HG03064 (cell line): Measurements from ENCODE around the gene SCFD2.

ENCODE experiments used
- ATAC-seq: cut with Tn5 transposase; IDR thresholded peaks from one replicate; pipeline ENCODE4 v1.9.1; 2021; ENCODE audit warnings: low read depth; ENCODE audit not compliant: unreplicated experiment

The SCFD2 gene

DNA sequence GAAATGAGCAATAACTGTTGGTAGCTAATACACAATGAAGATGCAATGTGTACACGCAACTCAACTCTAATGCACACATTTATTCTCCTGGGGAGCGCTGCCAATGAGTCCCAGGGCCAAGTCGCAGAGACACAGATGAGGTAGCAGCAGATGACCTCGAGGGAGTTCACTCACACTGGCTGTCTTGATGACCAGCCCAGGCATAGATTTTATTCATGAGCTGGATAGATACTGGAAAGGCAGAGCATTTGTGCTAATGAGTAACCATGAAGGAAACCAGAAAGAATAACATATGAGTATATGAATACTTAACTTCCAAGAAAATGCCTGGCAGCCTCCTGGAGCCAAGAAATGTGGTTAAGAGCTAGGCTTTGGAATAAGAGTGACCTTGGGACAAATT lies 461.4 kb downstream of the SCFD2 start:
- no peak for ATAC-seq

DNA sequence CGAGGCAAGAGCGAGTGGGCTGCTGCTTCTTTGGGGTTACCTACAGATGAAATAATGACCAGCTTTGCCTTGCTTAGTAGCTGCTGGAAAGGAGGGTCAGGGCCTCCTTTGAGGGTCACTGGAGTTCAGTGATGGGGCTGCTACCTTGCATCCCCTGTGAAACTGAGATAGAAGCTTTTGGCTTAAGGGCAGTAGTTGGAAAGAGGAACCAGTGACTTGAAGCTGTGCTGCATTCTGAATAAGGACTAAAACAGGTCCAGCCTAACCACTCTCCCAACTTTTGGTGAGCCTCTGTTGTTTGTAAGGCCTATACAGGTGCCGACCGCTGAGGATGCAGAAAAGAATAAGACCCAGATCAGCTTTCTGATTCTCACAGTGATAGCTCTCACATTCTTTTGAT lies 462.6 kb downstream of the SCFD2 start:
- no peak for ATAC-seq

DNA sequence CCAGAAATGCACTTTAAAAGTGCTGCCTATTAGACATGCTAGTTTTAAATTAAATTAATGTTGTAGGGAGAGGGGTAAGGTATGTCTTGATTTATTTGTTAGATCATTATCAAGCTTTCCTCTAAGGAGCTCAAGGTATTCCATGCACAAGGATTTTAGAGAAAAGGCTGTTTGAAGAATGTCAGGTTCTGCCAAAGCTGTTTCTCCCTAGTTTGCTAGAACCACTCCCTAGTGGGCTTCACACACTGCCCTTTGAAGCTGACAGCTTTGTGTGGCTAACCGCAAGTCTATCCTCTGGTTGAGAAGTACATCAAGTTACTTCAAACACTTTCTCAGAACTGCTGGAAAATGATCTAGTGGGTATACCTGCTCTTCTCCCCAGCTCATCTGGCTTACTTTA lies 471.4 kb downstream of the SCFD2 start:
- ATAC-seq, result no peak

DNA sequence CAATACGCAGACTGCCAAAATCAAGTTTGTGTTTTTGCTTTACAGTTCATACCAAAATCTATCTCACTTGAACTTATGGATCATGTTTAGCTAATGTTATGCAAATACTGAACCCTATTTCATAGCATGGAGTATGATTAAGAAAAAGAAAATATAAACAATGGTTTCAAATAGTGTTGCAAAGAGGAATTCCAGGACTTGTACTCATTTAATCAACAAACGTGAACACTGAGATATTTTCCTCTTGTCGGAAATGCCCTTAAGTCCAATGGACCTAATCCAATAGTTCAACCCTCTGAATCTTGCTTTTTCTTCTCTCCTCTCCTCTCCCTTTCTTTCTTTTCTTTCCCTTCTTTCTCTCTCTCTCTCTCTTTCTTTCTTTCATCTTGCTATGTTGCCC lies 473.0 kb downstream of the SCFD2 start:
- ATAC-seq, result no peak

DNA sequence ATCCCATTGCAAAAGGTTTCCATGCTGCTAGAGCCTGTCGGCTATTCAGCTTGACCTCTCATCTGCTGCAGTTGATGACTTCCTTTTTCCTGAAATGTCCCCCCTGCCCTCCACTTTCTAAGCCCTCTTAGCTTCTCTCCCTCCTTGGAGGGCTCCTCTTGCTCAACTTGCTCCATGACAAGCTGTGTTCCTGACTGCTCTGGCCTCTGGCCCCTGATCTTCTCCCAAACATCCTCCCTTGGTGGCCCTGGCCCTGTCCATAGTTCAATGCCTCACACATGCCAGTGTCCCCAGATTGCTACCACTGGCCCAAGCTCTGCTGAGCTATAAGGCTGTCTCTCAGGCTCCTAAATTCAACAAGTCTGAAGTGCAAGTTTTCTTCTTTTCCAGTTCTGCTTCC lies 474.1 kb downstream of the SCFD2 start:
- ATAC-seq, result no peak

DNA sequence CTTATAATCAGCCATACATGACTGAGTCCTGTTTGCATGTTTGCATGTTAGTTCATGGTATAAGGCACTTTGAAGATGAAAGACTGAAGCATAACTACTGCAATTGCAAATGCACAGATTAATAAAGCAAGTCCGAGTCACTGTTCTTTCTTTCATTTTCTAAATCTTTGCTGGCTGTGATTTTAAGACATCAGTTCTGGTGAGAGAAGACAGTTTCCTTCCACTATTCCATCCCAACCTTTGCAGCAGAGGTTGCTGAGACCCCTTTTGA lies 475.4 kb downstream of the SCFD2 start:
- ATAC-seq, result no peak

DNA sequence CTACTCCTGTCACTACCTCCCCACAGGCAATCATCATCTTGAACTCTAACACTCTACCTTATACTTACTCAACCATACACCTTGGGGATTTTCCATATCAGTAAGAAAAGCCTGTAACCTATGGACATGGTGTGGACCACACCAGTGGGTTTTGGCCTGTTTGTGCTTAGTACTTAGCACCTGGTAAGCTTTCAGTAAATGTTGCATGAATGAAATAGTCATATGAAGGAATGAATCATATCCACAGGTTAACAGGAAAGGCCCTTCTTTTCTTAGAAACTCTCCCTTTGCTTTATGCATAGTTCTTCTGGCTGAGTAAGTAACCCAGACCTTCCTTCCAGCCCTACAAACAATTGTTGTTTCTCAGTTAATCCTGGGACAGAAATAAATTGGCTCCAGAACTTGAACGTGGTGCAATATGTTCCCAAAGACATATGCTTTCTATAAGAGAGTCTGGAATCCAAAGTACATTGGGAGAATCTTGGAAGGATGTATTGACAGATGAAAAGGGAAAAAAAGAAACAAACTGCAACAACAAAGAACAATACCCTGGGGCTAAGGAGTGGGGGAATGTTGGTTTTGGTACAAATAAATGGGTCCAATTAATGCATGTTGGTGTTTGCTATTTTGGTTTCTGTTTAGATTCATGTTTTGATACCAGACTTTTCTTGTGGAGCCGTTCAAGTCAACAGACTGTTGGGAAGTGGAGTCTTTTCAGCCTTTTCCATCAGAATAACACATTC lies 475.9 kb downstream of the SCFD2 start:
- no peak for ATAC-seq

DNA sequence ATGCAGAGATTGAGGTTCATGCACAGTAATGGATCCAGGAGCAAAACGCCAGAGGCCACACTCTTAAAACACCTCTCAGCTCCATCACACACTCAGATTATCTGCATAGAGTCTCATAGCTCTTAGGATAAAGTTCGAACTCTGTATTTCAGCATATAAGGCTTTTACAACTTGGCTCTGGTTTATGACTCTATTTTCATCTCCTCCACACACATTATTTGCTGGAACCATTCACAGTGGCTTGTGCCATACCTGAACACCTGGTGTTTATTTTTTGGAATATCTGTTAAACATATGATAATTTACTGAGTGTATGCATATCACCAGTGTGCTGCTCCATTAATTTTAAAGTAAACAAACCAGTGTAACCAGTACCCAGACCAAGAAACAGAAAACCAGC lies 476.5 kb downstream of the SCFD2 start:
- no peak for ATAC-seq

DNA sequence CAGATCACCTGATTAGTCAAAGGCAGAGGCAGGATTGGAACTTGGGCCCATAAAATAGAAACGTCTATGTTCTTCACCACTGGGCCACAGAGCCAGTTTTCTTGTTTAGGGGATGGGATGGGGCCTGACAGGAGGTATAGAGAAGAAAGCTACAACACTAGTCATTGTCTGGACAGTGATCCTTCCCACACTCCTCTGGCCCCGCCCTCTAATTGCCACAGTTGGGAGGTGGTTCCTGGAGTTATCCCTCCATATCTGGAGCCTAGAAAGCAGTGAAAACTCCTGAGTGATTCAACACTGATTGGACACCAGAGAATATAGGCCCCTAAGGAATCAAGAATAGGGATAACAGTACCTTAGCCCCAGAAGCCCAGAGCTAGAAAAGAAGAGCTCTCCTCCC lies 480.9 kb downstream of the SCFD2 start:
- ATAC-seq, result no peak

DNA sequence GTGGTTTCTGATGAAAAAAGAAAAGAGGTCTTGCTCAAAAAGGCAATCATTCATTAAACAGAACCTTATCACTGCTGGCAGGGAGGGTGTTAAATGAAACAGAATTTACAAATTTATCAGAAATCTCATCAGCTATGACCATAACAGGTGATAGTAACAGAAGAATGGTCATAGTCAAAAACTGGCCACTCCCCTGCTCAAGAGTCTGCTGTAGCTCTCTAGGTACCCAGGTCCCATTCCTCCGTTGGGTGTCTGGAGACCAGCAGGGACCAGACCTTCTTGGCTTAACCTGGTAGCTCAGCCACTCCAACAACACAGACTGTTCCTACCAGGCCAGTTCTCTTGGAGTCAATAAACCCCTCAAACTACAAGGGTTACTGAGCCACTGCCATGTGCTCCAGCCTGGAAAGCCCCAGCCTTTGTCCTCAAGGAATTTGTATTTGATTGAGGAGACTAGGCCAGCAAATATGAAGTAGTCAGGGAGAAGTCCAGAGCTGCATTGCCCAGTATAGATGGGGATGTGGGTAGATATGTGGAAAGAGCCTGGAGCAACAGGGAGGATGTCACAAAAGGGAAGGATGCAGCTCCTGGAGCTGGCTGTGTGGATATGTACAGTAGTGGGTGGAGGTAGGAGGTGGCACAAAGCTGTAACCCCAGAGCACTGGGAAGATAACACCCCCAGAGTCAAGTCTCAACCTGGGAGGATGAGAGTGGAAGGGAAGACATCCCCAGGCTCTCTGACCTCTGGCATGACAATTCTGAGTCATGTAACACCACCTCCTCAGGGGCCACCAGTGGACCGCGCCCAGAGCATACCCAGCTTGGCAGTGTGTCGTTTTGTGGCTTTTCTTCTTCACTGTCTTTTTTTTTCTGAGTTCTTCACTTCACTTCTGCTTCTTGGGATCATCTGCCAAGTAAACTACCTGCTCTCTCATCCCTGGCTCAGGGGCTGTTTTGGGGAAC lies 481.9 kb downstream of the SCFD2 start:
- ATAC-seq, result no peak

DNA sequence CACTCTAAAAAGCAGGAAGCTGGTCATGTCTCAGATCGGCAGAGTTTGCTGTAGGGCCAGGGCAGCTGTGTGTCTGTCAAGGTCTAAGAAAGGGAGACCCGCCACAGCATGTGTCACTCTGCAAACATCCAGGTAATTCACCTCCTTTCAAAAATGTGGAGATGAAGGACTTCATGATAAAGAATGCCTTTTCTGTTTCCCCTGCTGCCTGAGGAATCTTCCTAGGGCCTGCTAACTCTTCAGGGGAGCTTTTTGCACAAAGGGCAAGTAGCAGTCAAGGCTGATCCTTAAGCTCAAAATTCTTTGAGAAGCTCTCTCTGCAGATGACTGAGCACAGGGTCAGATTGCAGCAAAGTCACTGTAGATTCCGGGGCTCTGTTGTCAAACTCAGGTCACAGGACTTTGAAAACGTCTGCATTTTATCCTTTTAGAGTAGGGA lies 482.7 kb downstream of the SCFD2 start:
- no peak for ATAC-seq

DNA sequence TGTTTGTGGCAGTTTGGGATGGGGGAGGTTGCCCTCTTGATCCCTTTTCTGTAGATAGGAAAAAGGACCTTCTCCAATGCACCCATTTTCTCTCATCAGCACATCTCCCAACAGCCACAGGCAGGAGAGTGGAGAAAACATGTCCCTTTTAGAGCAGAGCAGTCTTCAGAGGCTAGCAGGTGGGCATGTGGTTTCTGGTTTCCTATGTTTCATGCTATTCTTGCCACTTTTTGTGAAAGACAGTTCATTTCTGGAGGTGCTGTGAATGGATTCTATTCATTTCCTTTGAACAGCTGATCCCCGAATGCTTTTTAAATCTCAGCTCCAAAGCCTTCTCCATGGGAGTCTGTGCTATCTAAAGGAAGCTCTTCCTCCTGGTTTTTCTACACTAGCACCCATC lies 484.9 kb downstream of the SCFD2 start:
- no peak for ATAC-seq

DNA sequence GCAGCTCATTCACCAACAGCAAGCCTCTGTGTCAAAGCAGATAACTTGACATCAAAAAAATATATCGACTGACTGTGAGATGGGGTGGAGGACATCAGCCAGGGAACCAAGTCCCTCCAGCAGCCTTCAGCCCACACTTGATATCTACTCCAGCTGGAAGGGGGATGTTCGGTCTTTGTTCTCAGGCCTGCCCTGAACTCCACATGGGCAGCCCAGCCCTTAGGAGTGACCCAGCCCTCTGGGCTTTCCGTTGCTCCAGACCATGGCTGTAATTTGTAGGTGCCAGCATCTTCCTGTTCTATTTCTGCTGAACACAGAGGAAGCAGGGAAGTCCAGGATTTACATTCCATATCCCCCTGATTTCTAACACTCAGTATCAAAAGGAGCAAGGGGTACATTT lies 486.4 kb downstream of the SCFD2 start:
- no peak for ATAC-seq

DNA sequence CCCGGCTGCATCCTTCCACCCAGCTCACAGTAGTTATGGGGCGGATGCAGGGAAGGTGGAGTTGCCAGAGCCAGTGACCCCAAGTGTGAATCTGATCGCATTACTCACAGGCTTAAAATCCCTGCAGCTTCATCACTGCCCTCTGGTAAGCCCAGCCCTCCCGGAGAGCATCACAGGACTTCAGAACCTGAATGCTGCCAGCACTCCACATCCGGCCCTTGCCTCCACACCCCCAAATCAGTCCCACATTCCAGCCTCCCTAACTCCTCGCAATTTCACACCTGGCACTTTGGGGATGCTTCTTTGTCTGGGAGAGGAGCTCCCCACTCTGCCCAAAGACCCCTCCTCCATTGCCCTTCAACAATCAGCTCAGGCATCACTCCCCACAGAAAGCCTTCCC lies 488.2 kb downstream of the SCFD2 start:
- no peak for ATAC-seq

DNA sequence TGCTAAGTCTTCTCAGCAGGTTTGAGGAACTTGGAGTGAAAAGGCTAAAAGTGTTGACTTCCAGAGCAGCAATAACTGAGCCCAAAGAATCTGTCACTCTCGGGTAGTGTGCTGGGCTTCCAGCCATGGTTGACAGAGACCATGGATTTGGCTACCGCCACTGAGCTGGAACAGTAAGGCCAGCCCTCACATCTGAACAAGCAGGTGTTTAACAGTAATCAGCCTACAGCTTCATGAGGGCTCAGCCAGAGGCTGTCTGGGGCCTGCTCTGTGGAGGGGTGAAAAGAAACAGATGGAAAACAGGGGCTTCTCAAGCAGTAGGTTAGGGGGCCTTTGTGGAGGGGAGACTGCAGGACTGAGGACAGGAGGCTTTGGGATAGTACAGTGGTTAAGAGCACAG lies 488.8 kb downstream of the SCFD2 start:
- no peak for ATAC-seq

DNA sequence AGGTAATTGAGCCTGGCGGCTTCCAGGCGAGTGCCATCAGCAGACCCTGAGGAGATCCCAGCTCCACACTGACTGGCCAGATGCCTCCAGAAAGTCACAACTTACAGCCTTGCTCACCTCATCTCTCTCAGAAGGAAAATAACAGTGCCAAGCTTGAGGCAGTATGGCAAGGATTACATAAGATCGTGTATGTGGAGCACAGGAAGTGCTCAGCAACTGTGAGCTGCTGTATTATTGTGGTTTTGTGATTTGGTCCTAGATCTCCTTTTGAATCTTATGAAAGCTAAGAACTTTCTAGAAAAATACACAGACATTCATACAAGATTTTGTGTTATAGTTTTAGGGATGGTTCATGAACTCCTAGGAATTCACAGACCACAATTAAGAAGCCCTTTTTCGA lies 489.8 kb downstream of the SCFD2 start:
- ATAC-seq, result no peak

DNA sequence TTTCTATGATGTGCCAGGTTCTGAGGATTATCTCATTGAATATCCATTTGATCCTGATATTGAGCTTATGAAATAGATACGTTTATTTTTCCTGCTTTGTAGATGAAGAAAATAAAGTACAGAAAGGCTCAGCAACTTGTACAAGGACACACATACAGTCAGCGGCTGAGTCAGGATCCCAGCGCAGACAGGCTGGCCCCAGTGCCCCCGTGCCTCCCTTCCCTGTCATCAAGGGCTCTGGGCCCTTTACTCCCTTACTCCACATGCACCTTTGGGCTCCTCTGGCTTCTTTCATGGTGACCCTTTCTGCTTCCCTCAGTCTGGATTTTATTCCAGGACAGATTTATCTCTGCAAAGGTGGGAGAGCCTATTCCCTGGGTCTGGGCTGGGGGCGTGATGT lies 490.9 kb downstream of the SCFD2 start:
- no peak for ATAC-seq

DNA sequence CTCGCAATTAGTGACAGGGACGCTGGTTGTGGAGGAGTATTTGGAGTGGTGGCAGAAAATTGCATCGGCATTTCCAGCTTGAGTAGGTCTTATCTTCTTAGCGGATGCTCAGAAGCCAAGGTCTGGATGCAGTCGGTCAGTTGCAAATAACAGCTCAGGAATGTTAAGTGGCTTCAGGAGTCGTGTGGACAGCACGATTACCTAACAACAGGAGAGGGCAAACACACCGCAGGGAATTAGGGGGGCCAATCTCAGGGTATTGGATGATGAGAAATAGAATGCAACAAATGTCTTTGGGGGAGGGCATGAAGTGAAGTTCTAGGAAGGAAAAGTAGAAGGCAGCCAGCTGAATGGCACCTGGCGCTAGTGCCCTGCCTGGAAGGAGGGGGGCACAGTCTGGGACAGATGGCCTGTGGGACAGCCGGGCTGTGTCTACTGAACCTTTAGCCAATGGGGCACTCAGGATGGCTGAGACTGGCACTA lies 492.0 kb downstream of the SCFD2 start:
- no peak for ATAC-seq

DNA sequence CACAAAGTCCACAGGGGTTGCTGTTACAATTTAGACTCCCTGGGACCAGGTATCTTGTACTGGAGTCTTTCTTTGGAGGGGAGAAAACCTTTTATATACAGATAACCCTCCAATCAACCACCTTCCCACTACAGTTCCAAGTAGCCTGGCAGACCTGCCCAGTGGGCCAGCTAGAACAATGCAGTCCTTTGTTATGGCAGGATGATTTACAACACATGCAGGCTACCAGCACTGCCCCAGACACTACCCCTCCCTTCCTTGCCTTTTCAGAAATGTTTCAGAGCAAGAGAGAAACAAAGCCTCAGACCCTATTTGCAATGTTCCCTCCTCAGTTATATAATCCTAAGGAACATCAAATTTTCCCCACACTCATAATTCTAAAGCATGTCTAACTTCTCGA lies 492.7 kb downstream of the SCFD2 start:
- ATAC-seq, result no peak

DNA sequence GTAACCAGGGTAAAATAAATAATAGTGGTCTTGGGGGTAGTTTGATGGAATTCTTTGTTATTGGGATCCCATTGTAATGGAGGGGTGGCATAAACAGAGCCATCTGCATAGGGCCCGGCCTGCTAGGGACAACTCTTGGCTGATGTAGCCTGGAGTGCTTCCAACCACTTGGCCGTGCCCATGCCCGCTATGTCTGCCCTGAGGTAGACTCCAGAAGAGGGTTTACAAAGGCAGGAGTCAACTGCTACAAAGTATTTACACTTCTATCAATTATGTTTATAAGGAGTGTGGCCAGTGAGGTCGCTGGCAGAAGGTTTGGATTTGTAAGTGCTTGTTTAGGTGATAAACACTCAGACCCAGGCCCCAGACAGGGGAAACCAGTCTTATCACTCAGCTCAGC lies 495.6 kb downstream of the SCFD2 start:
- no peak for ATAC-seq

DNA sequence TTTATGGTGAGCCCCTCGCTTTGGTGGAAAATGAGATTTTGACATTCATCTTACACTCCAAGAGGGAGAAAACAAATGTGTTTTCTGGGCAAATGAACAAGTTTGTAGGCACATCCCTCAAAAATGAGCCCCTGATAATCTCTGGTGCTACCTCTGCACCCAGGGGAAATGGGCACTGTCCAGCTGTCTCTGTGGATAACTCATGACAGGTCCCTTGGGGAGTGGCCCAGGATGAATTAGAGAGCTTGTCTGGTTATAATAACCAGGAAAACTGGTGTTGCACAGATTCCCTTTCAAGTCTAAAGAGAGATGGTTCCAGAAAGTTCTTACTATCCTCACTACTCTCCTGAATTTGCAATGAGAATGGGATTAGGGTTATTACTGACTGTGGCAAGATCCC lies 496.2 kb downstream of the SCFD2 start:
- ATAC-seq, result no peak

DNA sequence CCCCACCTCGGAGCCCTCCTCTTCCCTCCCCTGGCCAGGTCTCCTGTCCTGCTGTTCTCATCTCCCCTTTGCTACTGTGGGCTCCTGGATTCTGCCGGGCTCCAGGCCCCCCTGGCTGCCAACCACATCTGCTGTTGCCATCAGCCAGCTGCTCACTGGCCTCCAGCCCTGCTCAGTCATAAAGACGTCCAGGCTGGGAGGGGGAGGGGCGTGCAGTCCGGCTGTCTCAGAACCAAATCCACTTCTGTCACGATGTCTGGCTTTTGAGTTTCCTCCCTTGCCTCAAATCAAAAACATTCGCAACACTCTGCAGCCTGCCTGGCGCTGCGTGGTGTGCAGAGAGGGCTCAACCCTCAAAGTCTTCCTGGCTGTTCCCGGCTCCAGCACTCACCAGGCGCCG lies 496.7 kb downstream of the SCFD2 start:
- ATAC-seq, result no peak
